ENCODE data around the gene SLC25A6. TPM values are rescaled to one million over a fixed set of nuclear protein-coding genes. Genes with fewer than 3 reads are reported as not detected.
A peak's percentile ranks its signal among the peaks of the same experiment; 100 is the strongest.

SLC25A6 gene
- total and polyA plus RNA-seq, 2 experiments from 2014 or later = 256 to 317 TPM

GRCh38 chrX:1397441-1398270, 5.7 kb upstream of the SLC25A6 start:
- TF ChIP-seq EZH2 (IDR thresholded peaks at IDR 0.05; ENCODE audit: insufficient read depth, poor library complexity, severe bottlenecking) = no peak
- no peak for TF ChIP-seq EZH2phosphoT487 (IDR thresholded peaks at IDR 0.05; ENCODE audit: insufficient read depth, low read depth)
- 87 to 88% methylated on average over 23 to 29 of the region's 29 CpGs for WGBS, 2 experiments (ENCODE audit: low coverage in 1 of 2, low lambda C conversion rate in 2 of 2, missing lambda C conversion rate in 2 of 2)
- in situ Hi-C loops (cut with MboI) = no loop called here
- Histone ChIP-seq H2AFZ (no peak overlapping the region), H3K79me2 (ENCODE audit: insufficient read depth) (peaks cover 28% of the 10 kb centered on the region), H3K4me3 (no peak overlapping the region), H4K20me1 (ENCODE audit: insufficient read depth) (peaks cover 5% of the 10 kb centered on the region; the same call in 1 of the 2 replicates), H3K9me2 (ENCODE audit: insufficient read depth) (no peaks in the 10 kb centered on the region), H3F3A (ENCODE audit: insufficient read depth) (peaks cover 10% of the 10 kb centered on the region; the same call in 1 of the 2 replicates), H3K9ac (no peak overlapping the region), H3K36me3 (ENCODE audit: low read depth) (0 out of 2 replicates have a peak, but pooled peaks cover 6% of the 10 kb centered on the region), H3K27ac (no peak overlapping the region), H3K4me1 (ENCODE audit: insufficient read depth) (peaks cover 12% of the 10 kb centered on the region), H3K9me3 (ENCODE audit: low read depth) (no peaks in the 10 kb centered on the region), H3K27me3 (replicated peaks; ENCODE audit: insufficient read depth) (no peaks in the 10 kb centered on the region), H3K4me2 (ENCODE audit: unreplicated experiment) (no peak overlapping the region)
- no peak for DNase-seq

- H3F3A ChIP-seq (ENCODE audit: insufficient read depth) = peaks cover 10% of the 10 kb centered on the region; the same call in 1 of the 2 replicates
- in situ Hi-C loops (cut with MboI) = no loop called here
- no peaks in the 10 kb centered on the region for H3K27me3 ChIP-seq (replicated peaks; ENCODE audit: insufficient read depth)
- no peak overlapping the region for H3K4me2 ChIP-seq (ENCODE audit: unreplicated experiment)
- H3K9ac ChIP-seq = no peak overlapping the region
- no peaks in the 10 kb centered on the region for H3K9me2 ChIP-seq (ENCODE audit: insufficient read depth)
- no peak for DNase-seq
- peaks cover 12% of the 10 kb centered on the region for H3K4me1 ChIP-seq (ENCODE audit: insufficient read depth)
- no peak overlapping the region for H3K4me3 ChIP-seq
- H3K27ac ChIP-seq = no peak overlapping the region
- peaks cover 28% of the 10 kb centered on the region for H3K79me2 ChIP-seq (ENCODE audit: insufficient read depth)
- TF ChIP-seq EZH2 (IDR thresholded peaks at IDR 0.05; ENCODE audit: insufficient read depth, poor library complexity, severe bottlenecking) = no peak
- TF ChIP-seq EZH2phosphoT487 (IDR thresholded peaks at IDR 0.05; ENCODE audit: insufficient read depth, low read depth) = no peak
- WGBS, 2 experiments (ENCODE audit: low coverage in 1 of 2, low lambda C conversion rate in 2 of 2, missing lambda C conversion rate in 2 of 2) = 85 to 95% methylated on average over 8 to 15 of the region's 15 CpGs
- no peaks in the 10 kb centered on the region for H3K9me3 ChIP-seq (ENCODE audit: low read depth)
- H4K20me1 ChIP-seq (ENCODE audit: insufficient read depth) = peaks cover 5% of the 10 kb centered on the region; the same call in 1 of the 2 replicates
- no peak overlapping the region for H2AFZ ChIP-seq
- 0 out of 2 replicates have a peak, but pooled peaks cover 6% of the 10 kb centered on the region for H3K36me3 ChIP-seq (ENCODE audit: low read depth)
Observed at GRCh38 chrX:1397001-1397400, 5.1 kb upstream of the SLC25A6 start.

- no peaks in the 10 kb centered on the region for H3K27me3 ChIP-seq (replicated peaks; ENCODE audit: insufficient read depth)
- 0 out of 2 replicates have a peak, but pooled peaks cover 6% of the 10 kb centered on the region for H3K36me3 ChIP-seq (ENCODE audit: low read depth)
- DNase-seq = no peak
- H2AFZ ChIP-seq = no peak overlapping the region
- peak overlapping the region; percentile 93; the same call in 1 of the 2 replicates for H3K4me3 ChIP-seq
- peak overlapping the region; percentile 83 for H3K9ac ChIP-seq
- in situ Hi-C loops (cut with MboI) = no loop called here
- peak overlapping the region; percentile 97 for H3K4me2 ChIP-seq (ENCODE audit: unreplicated experiment)
- peaks cover 10% of the 10 kb centered on the region; the same call in 1 of the 2 replicates for H3F3A ChIP-seq (ENCODE audit: insufficient read depth)
- TF ChIP-seq EZH2 (IDR thresholded peaks at IDR 0.05; ENCODE audit: insufficient read depth, poor library complexity, severe bottlenecking) (no peak), EZH2phosphoT487 (IDR thresholded peaks at IDR 0.05; ENCODE audit: insufficient read depth, low read depth) (no peak)
- H3K79me2 ChIP-seq (ENCODE audit: insufficient read depth) = peaks cover 35% of the 10 kb centered on the region
- peak overlapping the region; percentile 49 for H3K27ac ChIP-seq
- peaks cover 9% of the 10 kb centered on the region for H4K20me1 ChIP-seq (ENCODE audit: insufficient read depth)
- H3K9me2 ChIP-seq (ENCODE audit: insufficient read depth) = no peaks in the 10 kb centered on the region
- WGBS, 2 experiments (ENCODE audit: low coverage in 1 of 2, low lambda C conversion rate in 2 of 2, missing lambda C conversion rate in 2 of 2) = 81 to 84% methylated on average over 5 of the region's 5 CpGs
- H3K4me1 ChIP-seq (ENCODE audit: insufficient read depth) = peaks cover 14% of the 10 kb centered on the region
- H3K9me3 ChIP-seq (ENCODE audit: low read depth) = no peaks in the 10 kb centered on the region
Observed at GRCh38 chrX:1395646-1396216, 3.8 kb upstream of the SLC25A6 start.

GRCh38 chrX:1394731-1395501, 3.0 kb upstream of the SLC25A6 start:
- Histone ChIP-seq H3K4me1 (ENCODE audit: insufficient read depth) (peaks cover 23% of the 10 kb centered on the region), H3K9me2 (ENCODE audit: insufficient read depth) (no peaks in the 10 kb centered on the region), H3K4me3 (peak overlapping the region; percentile 93), H3K4me2 (ENCODE audit: unreplicated experiment) (peak overlapping the region; percentile 97), H3K36me3 (ENCODE audit: low read depth) (peaks cover 4% of the 10 kb centered on the region; the same call in 1 of the 2 replicates), H2AFZ (peak overlapping the region; percentile 48; the same call in 1 of the 2 replicates), H4K20me1 (ENCODE audit: insufficient read depth) (peaks cover 12% of the 10 kb centered on the region), H3K27ac (peak overlapping the region; percentile 49), H3K27me3 (replicated peaks; ENCODE audit: insufficient read depth) (no peaks in the 10 kb centered on the region), H3F3A (ENCODE audit: insufficient read depth) (peaks cover 10% of the 10 kb centered on the region; the same call in 1 of the 2 replicates), H3K79me2 (ENCODE audit: insufficient read depth) (peaks cover 43% of the 10 kb centered on the region), H3K9me3 (ENCODE audit: low read depth) (no peaks in the 10 kb centered on the region), H3K9ac (peak overlapping the region; percentile 83)
- 12 to 15% methylated on average over 16 to 22 of the region's 22 CpGs for WGBS, 2 experiments (ENCODE audit: low coverage in 1 of 2, low lambda C conversion rate in 2 of 2, missing lambda C conversion rate in 2 of 2)
- DNase-seq = peak; percentile 76
- in situ Hi-C loops (cut with MboI) = no loop called here
- TF ChIP-seq EZH2phosphoT487 (IDR thresholded peaks at IDR 0.05; ENCODE audit: insufficient read depth, low read depth) = no peak
- TF ChIP-seq EZH2 (IDR thresholded peaks at IDR 0.05; ENCODE audit: insufficient read depth, poor library complexity, severe bottlenecking) = no peak

All from GM23248 (cell line).